Frontal cortex (tissue), 4 donors: Measurements from ENCODE around the gene F3. TPM values are rescaled to one million over a fixed set of nuclear protein-coding genes. Genes with fewer than 3 reads are reported as not detected.

Source experiments
- DNase-seq, 2 donors: peaks; one replicate each; pipeline ENCODE4 v3.0.0; 2012; ENCODE audit warnings: low spot score in 2 of 2
- FAIRE-seq: peaks from 2 replicates; lab custom pipeline; 2012; peaks lifted over from hg19 to GRCh38; lab: Jason Lieb, UNC
- total RNA-seq: library from RNA; depleted of rRNA; stranded (reverse); fragments of >200 nt; gene quantifications from one replicate; pipeline ENCODE4 v1.2.3, GENCODE V29; 2014
- donor health status: control.
- donor health status: control.
- donor health status: control.

F3 gene
- total RNA-seq, 1 donor from 2014 or later, result 24.9 TPM

DNA sequence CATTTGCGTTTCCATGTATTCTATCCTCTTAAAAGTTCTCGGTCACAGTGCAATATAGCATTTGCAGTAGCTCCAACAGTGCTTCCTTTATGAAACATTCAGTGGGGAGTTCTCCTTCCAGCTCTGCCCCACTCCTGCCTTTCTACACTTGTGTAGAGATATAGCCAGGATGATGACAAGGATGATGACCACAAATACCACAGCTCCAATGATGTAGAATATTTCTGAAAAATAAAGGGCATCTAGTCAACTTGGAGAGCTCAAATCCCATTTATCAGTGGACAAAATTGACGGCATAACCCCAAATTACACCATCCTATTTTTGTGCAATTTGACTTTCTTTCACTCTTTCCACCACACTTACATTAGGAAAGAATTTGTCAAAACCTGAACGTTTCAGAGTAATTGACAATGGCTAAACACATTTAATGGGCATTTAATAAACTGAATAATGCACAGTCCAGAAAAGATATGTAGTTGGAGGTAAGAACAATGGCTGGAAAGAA is 11.1 kb downstream of the F3 start:
- FAIRE-seq, result no peak
- DNase-seq, result no peak

- DNase-seq (no peak), FAIRE-seq (no peak)
Measured at GRCh38 chr1:94529416-94529815, 12.1 kb downstream of the F3 start.

DNA sequence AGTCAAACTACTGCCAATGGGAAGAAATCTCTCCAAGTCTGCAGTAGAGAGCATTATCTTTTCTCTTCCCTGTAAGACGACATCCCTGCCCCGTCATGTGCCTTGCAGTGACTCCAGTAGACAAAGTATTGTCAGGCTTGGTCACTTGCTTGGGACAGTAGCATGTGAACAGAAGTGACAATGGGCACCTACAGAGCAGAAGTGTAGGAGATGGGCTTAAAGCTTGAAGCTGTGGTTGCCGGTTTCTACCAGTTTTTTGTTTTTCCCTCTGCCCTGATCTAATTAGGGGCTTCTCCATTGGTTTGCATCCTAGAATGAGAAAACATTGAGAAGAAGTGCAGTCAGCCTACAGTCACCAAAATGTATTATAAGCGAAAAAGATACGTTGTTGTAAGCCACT is 12.7 kb downstream of the F3 start:
- FAIRE-seq, result no peak
- DNase-seq, result no peak

- DNase-seq (no peak), FAIRE-seq (no peak)
Measured at GRCh38 chr1:94528299-94528698, 13.3 kb downstream of the F3 start.

DNA sequence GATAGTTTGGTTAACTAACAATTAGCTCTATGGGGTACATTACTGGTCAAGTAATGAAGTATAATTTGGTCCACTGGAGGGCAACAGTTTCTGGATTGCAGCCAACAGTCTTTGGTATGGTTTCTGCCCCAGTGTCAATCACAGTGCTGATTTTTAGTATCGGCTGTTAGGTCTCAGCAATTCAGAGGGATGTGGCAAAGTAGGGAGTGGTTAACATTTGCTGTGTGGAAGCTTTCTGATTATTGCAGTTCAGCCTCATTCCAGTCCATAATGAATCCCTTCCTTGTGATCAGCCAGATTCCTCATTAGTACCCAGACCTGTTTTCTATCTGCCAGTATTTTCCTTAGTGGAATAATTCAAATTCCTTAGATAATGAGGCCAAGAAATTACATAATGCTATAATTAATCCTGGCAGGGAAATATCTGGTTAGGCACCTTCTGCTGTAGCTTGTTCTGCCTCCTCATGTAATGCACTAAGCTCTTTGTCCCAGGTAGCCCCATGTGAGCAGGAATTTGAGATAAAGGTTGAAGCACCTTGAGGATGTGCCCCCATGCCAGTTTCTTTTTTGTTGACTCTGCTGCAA is 14.0 kb downstream of the F3 start:
- no peak for DNase-seq
- FAIRE-seq, result no peak

DNA sequence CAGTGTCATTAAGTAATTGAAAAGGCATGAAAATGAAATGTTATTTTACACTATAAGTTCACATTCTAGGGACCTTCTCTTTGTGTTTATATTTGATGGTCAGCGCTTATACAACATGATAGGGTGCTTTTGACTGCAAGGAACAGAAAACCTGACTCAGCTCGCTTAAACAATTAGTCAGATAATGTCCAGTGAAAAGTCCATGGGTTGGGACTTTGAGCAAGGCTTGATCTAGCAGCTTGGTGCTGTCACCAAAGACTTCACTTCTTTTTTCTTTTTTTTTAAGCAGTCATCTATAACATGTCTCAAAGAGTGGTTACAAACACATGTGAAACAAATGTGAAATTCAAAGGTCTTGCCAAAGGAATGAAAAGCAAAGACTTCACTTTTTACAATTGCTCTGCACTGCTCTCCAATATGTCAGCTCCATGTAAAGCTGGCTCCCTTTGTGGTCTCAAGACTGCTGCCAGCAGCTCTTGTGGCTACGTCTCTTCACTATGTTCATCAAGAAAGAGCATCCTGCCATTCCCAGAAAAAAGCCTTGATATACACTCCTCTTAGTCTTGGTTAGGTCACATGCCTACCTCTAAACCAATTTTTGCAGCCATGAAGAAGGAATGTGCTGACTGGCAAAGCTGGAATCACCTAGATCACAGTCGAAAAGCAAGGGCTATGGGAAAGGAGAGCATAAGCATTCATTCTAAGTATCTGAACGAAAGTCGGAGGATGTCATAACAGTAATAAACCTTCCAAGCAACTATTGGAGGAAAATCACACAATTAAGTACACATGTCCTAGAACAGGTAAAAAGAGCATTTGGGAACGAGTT is 15.2 kb downstream of the F3 start:
- FAIRE-seq (no peak), DNase-seq (no peak)

GRCh38 chr1:94524531-94524930 is 17.0 kb downstream of the F3 start:
- FAIRE-seq (no peak), DNase-seq (no peak)

GRCh38 chr1:94522304-94522703 is 19.3 kb downstream of the F3 start:
- DNase-seq (no peak), FAIRE-seq (no peak)

GRCh38 chr1:94519351-94519750 is 22.2 kb downstream of the F3 start:
- DNase-seq (no peak), FAIRE-seq (no peak)

DNA sequence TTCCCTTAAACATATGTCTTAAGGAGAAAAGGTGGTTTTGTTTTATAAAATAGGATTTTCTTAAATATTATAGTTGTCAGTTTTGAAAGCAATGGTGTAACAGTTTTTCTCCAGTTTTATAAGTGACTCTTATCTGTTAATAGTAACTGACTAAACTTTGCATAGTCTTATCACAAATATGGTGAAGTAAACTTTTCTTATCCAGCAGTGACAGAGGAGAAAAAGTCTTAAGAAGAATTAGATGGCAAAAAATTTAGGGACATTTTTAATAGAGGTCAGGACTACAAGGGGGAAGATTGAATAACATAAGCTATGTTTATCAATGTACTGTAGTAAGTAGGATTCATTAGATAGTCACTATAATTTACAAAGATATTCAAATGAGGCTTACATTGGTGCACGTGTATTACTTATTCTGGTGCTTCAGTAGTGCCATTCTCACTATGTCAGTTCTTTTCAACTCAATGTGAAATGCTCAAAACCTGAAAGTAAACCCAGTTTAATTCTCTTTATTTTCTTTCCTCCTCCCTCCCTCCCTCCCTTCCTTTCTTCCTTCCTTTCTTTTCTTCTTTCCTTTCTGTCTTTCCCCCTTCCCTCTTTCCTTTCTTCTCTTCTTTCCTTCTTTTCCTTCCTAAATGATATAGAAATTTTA is 26.1 kb downstream of the F3 start:
- DNase-seq (no peak), FAIRE-seq (no peak)

GRCh38 chr1:94514095-94514727 is 27.3 kb downstream of the F3 start:
- FAIRE-seq, result no peak

DNA sequence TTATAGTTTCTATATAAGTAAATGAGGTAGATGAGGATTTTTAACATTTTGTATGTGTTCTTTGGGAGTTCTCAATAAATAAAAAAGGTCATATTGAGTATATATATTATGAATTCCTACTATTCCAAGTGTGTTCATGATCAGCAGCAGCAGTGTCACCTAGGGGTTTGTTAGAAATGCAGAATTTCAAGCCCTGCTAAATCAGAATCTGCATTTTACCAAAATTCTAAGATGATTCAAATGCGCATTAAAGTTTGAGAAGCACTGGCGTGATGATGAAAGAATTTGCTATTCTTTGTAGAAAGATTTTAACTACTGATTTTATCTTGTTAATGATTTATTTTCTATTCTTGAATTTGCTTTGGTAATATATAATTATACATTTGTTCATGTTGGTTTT is 28.7 kb downstream of the F3 start:
- FAIRE-seq (no peak), DNase-seq (no peak)

More at GRCh38 chr1:94514095-94514727, 27.3 kb downstream of the F3 start:
- no peak for DNase-seq

DNA sequence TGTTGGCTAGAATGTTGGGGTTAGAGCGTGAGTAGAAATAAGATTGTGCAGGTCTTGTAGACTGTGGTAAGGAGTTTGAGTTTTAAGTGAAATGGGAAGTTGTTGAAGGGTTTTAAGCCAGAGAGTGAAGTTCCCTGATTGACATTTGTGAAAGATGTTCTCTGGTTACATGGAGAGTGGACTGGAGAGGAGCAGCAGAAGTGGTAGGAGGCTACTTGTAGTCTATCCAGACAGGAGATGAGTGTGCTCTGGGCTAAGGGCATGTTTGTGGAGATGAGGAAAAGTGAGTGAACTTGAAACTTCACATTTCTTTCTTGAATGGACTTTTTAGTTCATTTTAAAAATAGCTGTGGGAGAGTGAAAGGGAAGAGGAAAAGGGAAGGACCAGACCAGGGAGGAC is 37.0 kb downstream of the F3 start:
- DNase-seq (no peak), FAIRE-seq (no peak)

DNA sequence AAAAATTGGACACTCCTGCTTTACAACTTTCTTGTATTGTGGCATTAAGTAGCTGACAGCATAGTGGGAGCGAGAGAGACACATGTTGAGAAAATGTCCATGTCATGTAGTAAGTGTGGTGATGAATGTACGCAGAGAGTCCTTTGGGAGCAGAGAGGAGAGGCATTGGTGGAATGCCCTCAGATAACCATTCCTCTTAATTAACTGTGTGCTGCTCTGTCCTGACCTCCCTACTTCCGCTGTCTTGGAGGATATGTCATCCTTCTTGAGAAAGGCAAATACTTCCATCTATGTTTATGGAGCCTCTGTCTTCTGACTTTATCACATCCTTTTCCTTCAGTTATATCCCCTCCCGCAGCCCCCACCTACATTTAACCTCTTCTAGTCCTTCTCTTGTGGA is 38.4 kb downstream of the F3 start:
- FAIRE-seq (no peak), DNase-seq (no peak)

DNA sequence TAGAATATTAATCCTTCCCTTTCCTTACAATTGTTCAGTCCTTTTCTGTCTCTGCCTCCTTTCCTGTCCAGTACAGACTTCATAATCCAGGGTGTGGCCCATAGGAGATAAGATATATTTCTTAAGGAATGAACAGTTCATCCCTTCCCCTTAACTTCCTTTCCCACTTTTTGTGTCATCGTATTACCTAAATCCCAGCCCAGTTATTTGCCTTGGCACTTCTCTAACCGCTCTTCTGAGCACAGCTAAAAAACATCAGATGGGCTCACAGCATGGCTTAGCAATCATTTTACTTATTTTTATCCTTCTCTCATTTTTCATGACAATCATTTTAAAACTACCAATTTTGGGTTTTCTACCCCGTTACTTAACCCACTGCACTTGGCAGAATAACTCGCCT is 39.6 kb downstream of the F3 start:
- no peak for DNase-seq

GRCh38 chr1:94501426-94501825 is 40.1 kb downstream of the F3 start:
- no peak for DNase-seq
- no peak for FAIRE-seq

More for the DNA sequence above, 39.6 kb downstream of the F3 start:
- no peak for FAIRE-seq

GRCh38 chr1:94496076-94496755 is 45.3 kb downstream of the F3 start:
- FAIRE-seq, result no peak
- no peak for DNase-seq

- no peak for DNase-seq
- FAIRE-seq, result no peak
Measured at GRCh38 chr1:94490556-94490955, 51.0 kb downstream of the F3 start.

GRCh38 chr1:94486990-94487389 is 54.6 kb downstream of the F3 start:
- FAIRE-seq (no peak), DNase-seq (no peak)

- DNase-seq, result peak in 1 of 2 donors; percentile 38
- FAIRE-seq, result no peak
Measured at GRCh38 chr1:94481473-94481933, 60.1 kb downstream of the F3 start.
